HCT116 (cell line): Measurements from ENCODE around the gene SUMO1. TPM values are rescaled to one million over a fixed set of nuclear protein-coding genes. Genes with fewer than 3 reads are reported as not detected.

Experiments used
- ATAC-seq: fragments of 200-7000 bp; cut with Tn5 transposase; 2 replicates; pipeline ENCODE4 v1.9.1; 2020; ENCODE audit warnings: mild to moderate bottlenecking, moderate library complexity
- BruUV-seq: library from RNA; stranded (reverse); fragments of 400-500 nt; replicated peaks from 2 replicates; lab custom pipeline; 2021; lab: Mats Ljungman, UMichigan
- CTCF ChIA-PET: fragments of 300-600 bp; sonication (Branson Sonifier 250); formaldehyde crosslinking; loops from one replicate; lab custom pipeline; 2021; ENCODE audit warnings: antibody characterized with exemption; lab: Charles Lee
- POLR2A ChIA-PET: fragments of 300-600, 350-600 bp; sonication (Branson Sonifier 250); formaldehyde crosslinking; loops from one replicate; lab custom pipeline; 2021; ENCODE audit warnings: antibody characterized with exemption; lab: Charles Lee
- RAD21 ChIA-PET, 2 experiments: fragments of 300-600 bp; sonication (Branson Sonifier 250); formaldehyde crosslinking; loops; one replicate each; lab custom pipeline; 2023; ENCODE audit warnings: low total read pairs in 2 of 2; ENCODE audit not compliant: uncharacterized antibody in 2 of 2, unreplicated experiment in 2 of 2, low non-redundant PET in 1 of 2; lab: Charles Lee
- DNase-seq: peaks from one replicate; pipeline ENCODE4 v3.0.0-alpha.2; 2010; ENCODE audit warnings: low read depth, low spot score
- H2AFZ ChIP-seq: fragments of 200-600 bp; shearing (Covaris generic), sonication (generic); 2 replicates; pipeline ENCODE4 v1.6.1; 2017; ENCODE audit warnings: low read depth, mixed run types, mixed read lengths, antibody characterized with exemption, low read length; ENCODE audit not compliant: poor library complexity, severe bottlenecking
- H3K27ac ChIP-seq: 2 replicates; pipeline ENCODE4 v1.5.1; 2012; ENCODE audit warnings: low read depth, low read length
- H3K27me3 ChIP-seq: fragments of 200-600 bp; sonication (generic); 2 replicates; pipeline ENCODE4 v1.6.1; 2016; ENCODE audit warnings: mixed run types, low read length, mixed read lengths; ENCODE audit not compliant: insufficient read depth
- H3K36me3 ChIP-seq, 2 experiments: fragments of 200-500 bp in 1 of 2; fragments of 200-600 bp in 1 of 2; sonication (Bioruptor generic) in 1 of 2; sonication (generic) in 1 of 2; 2 replicates each; pipeline versions ENCODE4 v1.5.1 to v1.6.1; 2014 to 2016; ENCODE audit warnings: low read length in 2 of 2, inconsistent platforms in 1 of 2, mixed read lengths in 1 of 2, mixed run types in 1 of 2; ENCODE audit not compliant: insufficient read depth in 2 of 2, control insufficient read depth in 1 of 2
- H3K4me1 ChIP-seq, 2 experiments: fragments of 200-600 bp in 1 of 2; sonication (generic) in 1 of 2; 2 replicates each; pipeline versions ENCODE4 v1.5.1 to v1.6.1; 2012 to 2017; ENCODE audit warnings: low read length in 2 of 2, inconsistent platforms in 1 of 2, mild to moderate bottlenecking in 1 of 2, mixed read lengths in 1 of 2, mixed run types in 1 of 2, moderate library complexity in 1 of 2; ENCODE audit not compliant: insufficient read depth in 2 of 2, control insufficient read depth in 1 of 2
- H3K4me2 ChIP-seq: fragments of 200-600 bp; sonication (generic); 2 replicates; pipeline ENCODE4 v1.6.1; 2017; ENCODE audit warnings: mixed run types, low read length, mixed read lengths
- H3K4me3 ChIP-seq, 2 experiments: fragments of 200-600 bp in 1 of 2; sonication (generic) in 1 of 2; replicated peaks in 1 of 2; 2 replicates each; pipeline ENCODE4 v1.5.1; 2011 to 2016; ENCODE audit warnings: low read length in 2 of 2, control low read depth in 1 of 2, low read depth in 1 of 2, mild to moderate bottlenecking in 1 of 2, mixed read lengths in 1 of 2, mixed run types in 1 of 2
- H3K79me2 ChIP-seq: fragments of 200-600 bp; sonication (generic); 2 replicates; pipeline ENCODE4 v1.6.1; 2017; ENCODE audit warnings: mild to moderate bottlenecking, mixed run types, low read length, moderate library complexity, mixed read lengths; ENCODE audit not compliant: insufficient read depth
- H3K9ac ChIP-seq: fragments of 200-600 bp; sonication (generic); 2 replicates; pipeline ENCODE4 v1.6.1; 2016; ENCODE audit warnings: low read length, mixed read lengths
- H3K9me2 ChIP-seq: fragments of 200-600 bp; sonication (generic), shearing (Covaris generic); 2 replicates; pipeline ENCODE4 v1.6.1; 2017; ENCODE audit warnings: mixed run types, mild to moderate bottlenecking, moderate library complexity; ENCODE audit not compliant: insufficient read depth
- H3K9me3 ChIP-seq, 2 experiments: fragments of 200-500 bp in 1 of 2; fragments of 200-600 bp in 1 of 2; sonication (Bioruptor generic) in 1 of 2; sonication (generic) in 1 of 2; 2 replicates each; pipeline ENCODE4 v1.6.1; 2014 to 2017; ENCODE audit warnings: low read length in 2 of 2, mixed read lengths in 2 of 2, inconsistent platforms in 1 of 2, low read depth in 1 of 2, mild to moderate bottlenecking in 1 of 2, mixed run types in 1 of 2, moderate library complexity in 1 of 2; ENCODE audit not compliant: control insufficient read depth in 1 of 2, insufficient read depth in 1 of 2
- H4K20me1 ChIP-seq: fragments of 200-600 bp; sonication (generic), shearing (Covaris generic); 2 replicates; pipeline ENCODE4 v1.6.1; 2017; ENCODE audit warnings: mixed run types, mild to moderate bottlenecking, moderate library complexity; ENCODE audit not compliant: insufficient read depth
- SRF ChIP-seq: IDR thresholded peaks from 2 replicates; pipeline ENCODE4 v1.6.1; 2012; ENCODE audit warnings: low read depth
- intact Hi-C: fragments of 100-400 bp; cut with micrococcal nuclease; formaldehyde crosslinking; loops from 2 replicates; pipeline ENCODE4 v1.10.0; 2022
- total RNA-seq: library from RNA; stranded (reverse); gene quantifications from one replicate; pipeline ENCODE4 v1.2.1, GENCODE V29; 2021; ENCODE audit not compliant: unreplicated experiment

The SUMO1 gene
- total RNA-seq, 1 experiment from 2014 or later = 130 TPM

DNA sequence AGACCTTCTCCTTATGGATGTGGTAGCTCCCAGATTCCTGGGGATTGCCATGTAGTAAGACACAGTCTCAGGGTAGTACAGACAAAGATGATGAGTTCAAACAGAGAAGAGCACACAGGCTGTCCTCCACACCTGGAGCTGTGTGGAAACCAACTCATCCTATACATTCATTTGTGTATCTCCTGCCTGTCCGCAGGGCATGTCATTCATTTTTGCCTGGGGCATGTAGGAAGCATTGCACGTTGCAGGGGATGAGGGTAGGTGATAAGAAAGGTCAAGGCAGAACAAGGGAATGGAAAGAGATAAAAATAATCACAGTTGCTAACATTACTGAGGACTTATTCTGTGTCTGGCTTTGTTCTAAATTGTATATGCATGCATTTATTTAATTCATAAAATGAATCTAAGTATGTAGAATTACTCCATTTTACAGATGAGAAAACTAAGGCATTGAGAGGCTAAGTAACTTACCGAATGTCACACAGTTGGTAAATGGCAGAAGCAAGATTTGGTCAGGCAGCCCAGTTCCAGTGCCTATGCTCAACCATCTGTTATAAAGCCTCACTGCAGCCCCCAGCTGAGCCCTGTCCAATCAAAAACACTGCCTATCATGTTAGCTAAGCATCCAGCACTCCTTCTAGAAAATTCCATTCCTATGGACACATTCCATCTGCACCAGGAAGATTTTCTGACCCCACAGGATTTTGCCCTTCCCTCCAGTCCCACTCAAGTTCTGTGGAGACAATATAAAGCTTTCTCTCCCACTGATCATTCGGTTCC lies 81.0 kb downstream of the SUMO1 start:
- H3K27me3 ChIP-seq = no peaks in the 10 kb centered on the region
- H3K79me2 ChIP-seq = no peaks in the 10 kb centered on the region
- RAD21 ChIA-PET = no interaction called here
- no peak overlapping the region for H3K27ac ChIP-seq
- no peaks in the 10 kb centered on the region for H3K9me3 ChIP-seq
- no peak overlapping the region for H2AFZ ChIP-seq
- DNase-seq = no peak
- no peaks in the 10 kb centered on the region for H3K36me3 ChIP-seq
- intact Hi-C loops = no loop called here
- no peak for TF ChIP-seq SRF
- TF ChIP-seq, all 23 proteins: peak for 0
- no peaks in the 10 kb centered on the region for H3K9me2 ChIP-seq
- no peak overlapping the region for H3K4me2 ChIP-seq
- ATAC-seq = no peak
- no peak overlapping the region for H3K4me3 ChIP-seq
- ChIA-PET CTCF (no interaction called here), POLR2A (no interaction called here)
- peaks cover 0 to 6% of the 10 kb centered on the region in 2 experiments; a peak in 1 of 4 replicates for H3K4me1 ChIP-seq
- no TSS peak for BruUV-seq
- H4K20me1 ChIP-seq = no peaks in the 10 kb centered on the region
- no peak overlapping the region for H3K9ac ChIP-seq

Other genes starting within 250 kb of the SUMO1 start
- 14.6 TPM for gene FZD7, start 204.7 kb downstream of the SUMO1 start, total RNA-seq
- not detected for gene KIAA2012, start 165.3 kb downstream of the SUMO1 start, total RNA-seq
- gene NOP58, start 27.2 kb upstream of the SUMO1 start, total RNA-seq = 136 TPM
- gene BMPR2, start 137.7 kb upstream of the SUMO1 start, total RNA-seq = 12.8 TPM